ENCODE results near the gene ACOX3. TPM values are rescaled to one million over a fixed set of nuclear protein-coding genes. Genes with fewer than 3 reads are reported as not detected.

ACOX3 gene
- total and polyA plus RNA-seq, 4 donors, result 11.4 to 24.6 (median 13.6) TPM

- Histone ChIP-seq H3K9me3 (ENCODE audit: control insufficient read depth in 4 of 4, low read length in 3 of 4) (no peaks in the 10 kb centered on the region), H3K27me3 (ENCODE audit: control insufficient read depth in 4 of 4, insufficient read depth in 4 of 4, low read length in 3 of 4) (peaks cover 0 to 2% (median 0%) of the 10 kb centered on the region in 4 donors), H3K27ac (ENCODE audit: low read depth in 1 of 2, low read length in 2 of 2) (no peak overlapping the region), H3K36me3 (ENCODE audit: control insufficient read depth in 4 of 4, insufficient read depth in 3 of 4, low read depth in 1 of 4, low read length in 3 of 4) (no peaks in the 10 kb centered on the region), H3K9ac (ENCODE audit: low read depth in 1 of 2, low read length in 2 of 2) (no peak overlapping the region), H3K4me3 (ENCODE audit: low read depth in 1 of 3, low read length in 3 of 3) (no peak overlapping the region), H3K4me1 (ENCODE audit: control insufficient read depth in 4 of 4, insufficient read depth in 4 of 4, low read length in 3 of 4) (no peaks in the 10 kb centered on the region)
- DNase-seq (ENCODE audit: low spot score), result no peak
- 76% methylated on average over 6 of the region's 6 CpGs for WGBS
- TF ChIP-seq GABPA (IDR thresholded peaks at IDR 0.05 in 1 of 2, conservative IDR thresholded peaks at IDR 0.05 in 1 of 2), result no peak
Observed at GRCh38 chr4:8355306-8355705, 85.2 kb downstream of the ACOX3 start.

- Histone ChIP-seq H3K4me3 (ENCODE audit: low read depth in 1 of 3, low read length in 3 of 3) (no peak overlapping the region), H3K27me3 (ENCODE audit: control insufficient read depth in 4 of 4, insufficient read depth in 4 of 4, low read length in 3 of 4) (no peaks in the 10 kb centered on the region), H3K9ac (ENCODE audit: low read depth in 1 of 2, low read length in 2 of 2) (no peak overlapping the region), H3K4me1 (ENCODE audit: control insufficient read depth in 4 of 4, insufficient read depth in 4 of 4, low read length in 3 of 4) (no peaks in the 10 kb centered on the region), H3K36me3 (ENCODE audit: control insufficient read depth in 4 of 4, insufficient read depth in 3 of 4, low read depth in 1 of 4, low read length in 3 of 4) (no peaks in the 10 kb centered on the region), H3K27ac (ENCODE audit: low read depth in 1 of 2, low read length in 2 of 2) (no peak overlapping the region), H3K9me3 (ENCODE audit: control insufficient read depth in 4 of 4, low read length in 3 of 4) (no peaks in the 10 kb centered on the region)
- TF ChIP-seq JUND (IDR thresholded peaks at IDR 0.05) (no peak), MAX (IDR thresholded peaks at IDR 0.05) (no peak), YY1 (IDR thresholded peaks at IDR 0.05) (no peak), ZBTB33 (IDR thresholded peaks at IDR 0.05) (no peak), ATF3 (IDR thresholded peaks at IDR 0.05) (no peak), HNF4A (conservative IDR thresholded peaks at IDR 0.05) (no peak), FOXA1 (IDR thresholded peaks at IDR 0.05) (no peak), RAD21 (IDR thresholded peaks at IDR 0.05) (no peak), FOXA2 (IDR thresholded peaks at IDR 0.05) (no peak), SP1 (IDR thresholded peaks at IDR 0.05) (no peak), EGR1 (IDR thresholded peaks at IDR 0.05; ENCODE audit: low read depth in 2 of 2) (no peak), CTCF (IDR thresholded peaks at IDR 0.05; ENCODE audit: low read depth, low read length, missing input control) (no peak), GABPA (IDR thresholded peaks at IDR 0.05 in 1 of 2, conservative IDR thresholded peaks at IDR 0.05 in 1 of 2) (no peak), HNF4G (IDR thresholded peaks at IDR 0.05) (no peak), RXRA (IDR thresholded peaks at IDR 0.05) (no peak)
- WGBS, result 74% methylated on average over 12 of the region's 12 CpGs
- DNase-seq (ENCODE audit: low spot score), result no peak
Observed at GRCh38 chr4:8353912-8354453, 86.5 kb downstream of the ACOX3 start.

All from liver (tissue), 9 donors.